IMR-90 (cell line): ENCODE data around the gene COPS9. TPM values are rescaled to one million over a fixed set of nuclear protein-coding genes. Genes with fewer than 3 reads are reported as not detected.

ENCODE experiments used
- ATAC-seq: fragments of 200-7000 bp; cut with Tn5 transposase; 2 replicates; pipeline ENCODE4 v1.9.1; 2020; ENCODE audit warnings: low read depth, mild to moderate bottlenecking, moderate library complexity
- BruUV-seq: library from RNA; stranded (reverse); fragments of 400-500 nt; replicated peaks from 2 replicates; lab custom pipeline; 2021; lab: Mats Ljungman, UMichigan
- CTCF ChIA-PET: fragments of 300-600 bp; formaldehyde crosslinking; extraction: SDS; loops from one replicate; lab custom pipeline; 2021; ENCODE audit warnings: antibody characterized with exemption; lab: Yijun Ruan, JAX
- POLR2A ChIA-PET: fragments of 300-600 bp; sonication (Branson Sonifier 250); formaldehyde crosslinking; loops from one replicate; lab custom pipeline; 2022; ENCODE audit warnings: antibody characterized with exemption; ENCODE audit not compliant: unreplicated experiment; lab: Charles Lee
- DNase-seq: peaks from one replicate; pipeline ENCODE4 v3.0.0; 2013
- H2AFZ ChIP-seq: replicated peaks from 2 replicates; pipeline ENCODE3; 2013; ENCODE audit warnings: low read length, mild to moderate bottlenecking; ENCODE audit not compliant: poor library complexity
- H2AK5ac ChIP-seq: 2 replicates; pipeline ENCODE4 v1.6.1; 2013; ENCODE audit warnings: low read depth, low read length, inconsistent platforms
- H2AK9ac ChIP-seq: replicated peaks from 2 replicates; pipeline ENCODE3; 2013; ENCODE audit warnings: mild to moderate bottlenecking, low read depth, low read length, moderate library complexity; ENCODE audit not compliant: poor library complexity
- H2BK120ac ChIP-seq: 2 replicates; pipeline ENCODE4 v1.6.1; 2013; ENCODE audit warnings: low read depth, low read length, inconsistent platforms
- H2BK15ac ChIP-seq: 3 replicates; pipeline ENCODE4 v1.6.1; 2013; ENCODE audit warnings: low read depth, low read length, inconsistent platforms
- H2BK20ac ChIP-seq: 2 replicates; pipeline ENCODE4 v1.6.1; 2013; ENCODE audit warnings: low read depth, mild to moderate bottlenecking, inconsistent platforms, low read length, moderate library complexity
- H2BK5ac ChIP-seq: 2 replicates; pipeline ENCODE4 v1.6.1; 2013; ENCODE audit warnings: mild to moderate bottlenecking, low read depth, low read length, inconsistent platforms; ENCODE audit not compliant: poor library complexity, severe bottlenecking
- H3K14ac ChIP-seq: replicated peaks from 2 replicates; pipeline ENCODE4 v1.6.1; 2013; ENCODE audit warnings: low read depth, low read length, inconsistent platforms
- H3K18ac ChIP-seq: 2 replicates; pipeline ENCODE4 v1.6.1; 2013; ENCODE audit warnings: low read depth, low read length, control low read depth
- H3K23ac ChIP-seq: 2 replicates; pipeline ENCODE4 v1.6.1; 2013; ENCODE audit warnings: low read depth, low read length, inconsistent platforms
- H3K27ac ChIP-seq: 2 replicates; pipeline ENCODE4 v1.5.1; 2013; ENCODE audit warnings: mild to moderate bottlenecking, control low read depth, low read length; ENCODE audit not compliant: insufficient read depth
- H3K27me3 ChIP-seq: 2 replicates; pipeline ENCODE4 v1.6.1; 2013; ENCODE audit warnings: low read length; ENCODE audit not compliant: control insufficient read depth, insufficient read depth
- H3K36me3 ChIP-seq: 2 replicates; pipeline ENCODE4 v1.6.1; 2013; ENCODE audit warnings: low read length, mixed read lengths; ENCODE audit not compliant: control insufficient read depth, insufficient read depth
- H3K4ac ChIP-seq: 2 replicates; pipeline ENCODE4 v1.6.1; 2013; ENCODE audit warnings: low read depth, low read length, inconsistent platforms
- H3K4me1 ChIP-seq: 2 replicates; pipeline ENCODE4 v1.6.1; 2013; ENCODE audit warnings: low read length, mixed read lengths; ENCODE audit not compliant: control insufficient read depth, insufficient read depth
- H3K4me2 ChIP-seq: 2 replicates; pipeline ENCODE4 v1.6.1; 2013; ENCODE audit warnings: low read depth, mild to moderate bottlenecking, control low read depth, low read length, moderate library complexity
- H3K4me3 ChIP-seq: 2 replicates; pipeline ENCODE4 v1.5.1; 2013; ENCODE audit warnings: low read depth, mild to moderate bottlenecking, control low read depth, low read length, moderate library complexity; ENCODE audit not compliant: insufficient read depth
- H3K56ac ChIP-seq: 2 replicates; pipeline ENCODE4 v1.6.1; 2013; ENCODE audit warnings: low read length, inconsistent platforms; ENCODE audit not compliant: insufficient read depth; ENCODE audit errors: extremely low read depth
- H3K79me1 ChIP-seq, 2 experiments: 2 replicates each; pipeline ENCODE4 v1.6.1; 2013; ENCODE audit warnings: low read length in 2 of 2, inconsistent platforms in 1 of 2, low read depth in 1 of 2
- H3K9ac ChIP-seq: 2 replicates; pipeline ENCODE4 v1.6.1; 2013; ENCODE audit warnings: low read depth, low read length, control low read depth
- H3K9me1 ChIP-seq: 2 replicates; pipeline ENCODE4 v1.6.1; 2013; ENCODE audit warnings: low read length, inconsistent platforms; ENCODE audit not compliant: insufficient read depth
- H3K9me3 ChIP-seq: 2 replicates; pipeline ENCODE4 v1.6.1; 2013; ENCODE audit warnings: low read length; ENCODE audit not compliant: control insufficient read depth, insufficient read depth
- H4K20me1 ChIP-seq: 2 replicates; pipeline ENCODE4 v1.6.1; 2013; ENCODE audit warnings: low read length, inconsistent platforms; ENCODE audit not compliant: insufficient read depth
- H4K5ac ChIP-seq: 2 replicates; pipeline ENCODE4 v1.6.1; 2013; ENCODE audit warnings: mild to moderate bottlenecking, low read depth, low read length, control low read depth
- H4K8ac ChIP-seq, 2 experiments: 2 replicates each; pipeline ENCODE4 v1.6.1; 2013; ENCODE audit warnings: low read depth in 2 of 2, low read length in 2 of 2, control low read depth in 1 of 2, inconsistent platforms in 1 of 2
- H4K91ac ChIP-seq: 2 replicates; pipeline ENCODE4 v1.6.1; 2013; ENCODE audit warnings: low read depth, low read length, inconsistent platforms; ENCODE audit not compliant: insufficient read depth
- BHLHE40 ChIP-seq: fragments of 150-350 bp; IDR thresholded peaks from 2 replicates; pipeline ENCODE4 v1.6.1; 2016; ENCODE audit warnings: mild to moderate bottlenecking, low read depth, low read length
- WGBS, 2 experiments: methylation state at CpG; one replicate each; pipeline versions ENCODE4 v1.1.5 to v1.1.7; 2013; ENCODE audit warnings: missing lambda C conversion rate in 2 of 2; ENCODE audit not compliant: insufficient read length in 1 of 2; ENCODE audit errors: extremely low coverage in 2 of 2; 5-methylcytosine and 5-hydroxymethylcytosine counted together
- dilution Hi-C: fragments of 300-500 bp; cut with HindIII; formaldehyde crosslinking; loops from one replicate; pipeline ENCODE4 v1.14.3; 2018; ENCODE audit warnings: low sequenced_read_pairs; ENCODE audit not compliant: unreplicated experiment
- in situ Hi-C: fragments of 300-500 bp; cut with MboI; formaldehyde crosslinking; loops from 3 replicates; pipeline ENCODE4 v1.14.3; 2019; ENCODE audit warnings: low sequenced_read_pairs, inconsistent platforms, mixed read lengths
- intact Hi-C: fragments of 100-400 bp; cut with micrococcal nuclease; formaldehyde crosslinking; loops from 2 replicates; pipeline ENCODE4 v1.10.0; 2022
- polyA plus RNA-seq, 3 experiments: library from polyadenylated mRNA; depleted of rRNA; stranded (reverse); fragments of >200 nt; gene quantifications; 2 replicates each; pipeline ENCODE4 v1.2.3, GENCODE V29; 2012; ENCODE audit warnings: low replicate concordance in 1 of 3
- total RNA-seq: library from RNA; depleted of rRNA; stranded (reverse); fragments of >200 nt; gene quantifications from 2 replicates; pipeline ENCODE4 v1.2.3, GENCODE V29; 2012

Gene COPS9
- total and polyA plus RNA-seq, 2 of the 4 experiments (the other 2 are of a cell fraction), result 85.9 to 309 TPM

- no peak overlapping the region for H3K23ac ChIP-seq
- no peak overlapping the region for H3K9ac ChIP-seq
- no peak overlapping the region for H3K18ac ChIP-seq
- WGBS, 2 experiments, result 87% methylated on average over 9 of the region's 16 CpGs; no CpG with 5 or more reads in 1 of the 2 experiments
- H4K91ac ChIP-seq, result no peak overlapping the region
- H3K4ac ChIP-seq, result no peak overlapping the region
- H3K79me1 ChIP-seq, result peaks cover 0 to 30% of the 10 kb centered on the region in 2 experiments
- POLR2A ChIA-PET, result no interaction called here
- no peak overlapping the region for H3K4me2 ChIP-seq
- ATAC-seq (no peak), DNase-seq (no peak)
- no peaks in the 10 kb centered on the region for H3K9me1 ChIP-seq
- peaks cover 9% of the 10 kb centered on the region for H3K4me1 ChIP-seq
- no peak overlapping the region for H3K27ac ChIP-seq
- no peak overlapping the region for H2BK15ac ChIP-seq
- no peaks in the 10 kb centered on the region for H3K9me3 ChIP-seq
- peaks cover 14% of the 10 kb centered on the region; the same call in 1 of the 2 replicates for H4K20me1 ChIP-seq
- no peak overlapping the region for H2BK20ac ChIP-seq
- CTCF ChIA-PET, result no interaction called here
- H3K14ac ChIP-seq, result no peak overlapping the region
- H3K4me3 ChIP-seq, result no peak overlapping the region
- intact Hi-C loops (no loop called here), in situ Hi-C loops (loop anchor here (25.0 kb wide), 1 partner anchor 1094 kb away; no protein-coding TSS in a partner anchor), dilution Hi-C loops (no loop called here)
- no TSS peak for BruUV-seq
- H2AFZ ChIP-seq, result no peak overlapping the region
- no peak overlapping the region for H2AK5ac ChIP-seq
- no peak overlapping the region for H3K56ac ChIP-seq
- peaks cover 48% of the 10 kb centered on the region for H3K36me3 ChIP-seq
- no peak overlapping the region for H4K5ac ChIP-seq
- H2BK5ac ChIP-seq, result no peak overlapping the region
- no peak for TF ChIP-seq BHLHE40
- no peak overlapping the region for H2BK120ac ChIP-seq
- H4K8ac ChIP-seq, result no peak overlapping the region
- no peak overlapping the region for H2AK9ac ChIP-seq
- no peaks in the 10 kb centered on the region for H3K27me3 ChIP-seq
Observed at GRCh38 chr2:240131296-240131695, 4.8 kb downstream of the COPS9 start.
